K562 (cell line): ENCODE data around the gene TRAPPC2L. TPM values are rescaled to one million over a fixed set of nuclear protein-coding genes. Genes with fewer than 3 reads are reported as not detected.

Experiments
- ATF1 ChIP-seq, 2 experiments: fragments of 450-650 bp in 1 of 2; IDR thresholded peaks; 2 replicates each; pipeline ENCODE4 v1.6.1; 2016; ENCODE audit warnings: missing compliant biosample characterization in 1 of 2, missing genetic modification characterization in 1 of 2
- BMI1 ChIP-seq: fragments of 150-350 bp; IDR thresholded peaks from 2 replicates; pipeline ENCODE4 v1.6.1; 2014; ENCODE audit warnings: low read length
- CGGBP1 ChIP-seq: fragments of 250-450 bp; sonication (Bioruptor Pico); IDR thresholded peaks from 2 replicates; pipeline ENCODE4 v1.9.0; 2021; ENCODE audit warnings: mild to moderate bottlenecking
- FOS ChIP-seq: IDR thresholded peaks from 3 replicates; pipeline ENCODE4 v1.6.1; 2011; ENCODE audit not compliant: insufficient read length; ENCODE audit errors: extremely low read depth
- HCFC1 ChIP-seq: IDR thresholded peaks from 2 replicates; pipeline ENCODE4 v1.6.1; 2012; ENCODE audit warnings: low read depth, low read length, improper control_type of control experiment
- IRF9 ChIP-seq: fragments of 450-650 bp; IDR thresholded peaks from 2 replicates; pipeline ENCODE4 v1.6.1; 2016; ENCODE audit warnings: missing biosample characterization, missing genetic modification characterization
- MNT ChIP-seq, 2 experiments: fragments of 450-650 bp; conservative IDR thresholded peaks; 2 replicates each; pipeline ENCODE4 v1.6.1; 2017; ENCODE audit warnings: mild to moderate bottlenecking in 2 of 2, moderate library complexity in 2 of 2
- PHB ChIP-seq: fragments of 250-450 bp; sonication (Bioruptor Pico); IDR thresholded peaks from 2 replicates; pipeline ENCODE4 v1.5.0; 2021
- POLR2G ChIP-seq: fragments of 200-400 bp; formaldehyde crosslinking; IDR thresholded peaks from 2 replicates; pipeline ENCODE4 v1.6.1; 2017; ENCODE audit warnings: low read depth, mild to moderate bottlenecking, antibody characterized with exemption, low read length, moderate library complexity
- PTBP1 ChIP-seq: fragments of 200-400 bp; formaldehyde crosslinking; IDR thresholded peaks from 2 replicates; pipeline ENCODE4 v1.6.1; 2017; ENCODE audit warnings: low read depth, low read length
- SIN3B ChIP-seq: fragments of 450-650 bp; IDR thresholded peaks from 2 replicates; pipeline ENCODE4 v1.6.1; 2017; ENCODE audit warnings: low read depth, mild to moderate bottlenecking, moderate library complexity
- SRSF7 ChIP-seq: fragments of 200-400 bp; formaldehyde crosslinking; optimal IDR thresholded peaks from 2 replicates; pipeline ENCODE3; 2017; ENCODE audit warnings: mild to moderate bottlenecking, low read depth, low read length
- TAF1 ChIP-seq: IDR thresholded peaks from 2 replicates; pipeline ENCODE4 v1.6.1; 2011; ENCODE audit warnings: mild to moderate bottlenecking, low read length, moderate library complexity; ENCODE audit not compliant: insufficient read depth, control insufficient read depth, severe bottlenecking; ENCODE audit errors: extremely low read depth
- ZNF12 ChIP-seq: sonication (generic); formaldehyde crosslinking; IDR thresholded peaks from 2 replicates; pipeline ENCODE4 v1.4.0; 2020; ENCODE audit warnings: mild to moderate bottlenecking, missing genetic modification reagents
- ZNF217 ChIP-seq: sonication (generic); formaldehyde crosslinking; IDR thresholded peaks from 2 replicates; pipeline ENCODE4 v1.8.0; 2022; ENCODE audit warnings: mild to moderate bottlenecking, missing genetic modification reagents
- ZNF263 ChIP-seq: sonication (generic); formaldehyde crosslinking; IDR thresholded peaks from 2 replicates; pipeline ENCODE4 v1.8.0; 2022; ENCODE audit warnings: mild to moderate bottlenecking, missing genetic modification reagents, borderline replicate concordance
- ZNF324 ChIP-seq: fragments of 250-450 bp; sonication (Bioruptor Pico); IDR thresholded peaks from 2 replicates; pipeline ENCODE4 v1.4.0; 2020; ENCODE audit warnings: mild to moderate bottlenecking
- ZNF76 ChIP-seq: fragments of 250-450 bp; sonication (Bioruptor Pico); IDR thresholded peaks from 2 replicates; pipeline ENCODE4 v1.4.0; 2020; ENCODE audit warnings: mild to moderate bottlenecking, moderate library complexity, borderline replicate concordance
- polyA plus RNA-seq, 8 experiments: library from polyadenylated mRNA; depleted of rRNA in 4 of 8; stranded (reverse) in 5 of 8; unstranded in 3 of 8; fragments of >200 nt; fragmentation: Nextera tagmentation in 2 of 8; fragmentation: Illumina TruSeq in 1 of 8; extraction: Ambion mirVana in 2 of 8; extraction: Trizol in 1 of 8; gene quantifications; 2 replicates each; pipeline versions ENCODE4 v1.2.1 to v1.2.3, GENCODE V29; 2011 to 2014; ENCODE audit warnings: inconsistent platforms in 1 of 8, missing spikeins in 1 of 8
- total RNA-seq, 7 experiments: library from RNA; depleted of rRNA in 6 of 7; stranded (reverse); fragments of >200 nt in 6 of 7; fragmentation: Illumina TruSeq in 2 of 7; extraction: Trizol in 2 of 7; gene quantifications; 2 replicates each; pipeline versions ENCODE4 v1.2.1 to v1.2.3, GENCODE V29; 2011 to 2021; ENCODE audit warnings: low replicate concordance in 1 of 7
- TF ChIP-seq, protein P1 (sequence below), 2 experiments: fragments of 250-450 bp in 1 of 2; fragments of 450-650 bp in 1 of 2; sonication (Bioruptor Pico) in 1 of 2; IDR thresholded peaks; 2 replicates each; pipeline versions ENCODE4 v1.6.1 to v1.8.0; 2016 to 2021; ENCODE audit warnings: mild to moderate bottlenecking in 2 of 2, moderate library complexity in 2 of 2, missing compliant biosample characterization in 1 of 2, missing genetic modification characterization in 1 of 2
- TF ChIP-seq, protein P2 (sequence below): fragments of 250-450 bp; sonication (Bioruptor Pico); IDR thresholded peaks from 2 replicates; pipeline ENCODE4 v1.4.0; 2020; ENCODE audit warnings: mild to moderate bottlenecking

The TRAPPC2L gene
- total and polyA plus RNA-seq, 9 of the 15 experiments (the other 6 are each of a cell fraction or from before 2014, with no cell fraction given): 60.4 to 398 (median 97.5) TPM

DNA sequence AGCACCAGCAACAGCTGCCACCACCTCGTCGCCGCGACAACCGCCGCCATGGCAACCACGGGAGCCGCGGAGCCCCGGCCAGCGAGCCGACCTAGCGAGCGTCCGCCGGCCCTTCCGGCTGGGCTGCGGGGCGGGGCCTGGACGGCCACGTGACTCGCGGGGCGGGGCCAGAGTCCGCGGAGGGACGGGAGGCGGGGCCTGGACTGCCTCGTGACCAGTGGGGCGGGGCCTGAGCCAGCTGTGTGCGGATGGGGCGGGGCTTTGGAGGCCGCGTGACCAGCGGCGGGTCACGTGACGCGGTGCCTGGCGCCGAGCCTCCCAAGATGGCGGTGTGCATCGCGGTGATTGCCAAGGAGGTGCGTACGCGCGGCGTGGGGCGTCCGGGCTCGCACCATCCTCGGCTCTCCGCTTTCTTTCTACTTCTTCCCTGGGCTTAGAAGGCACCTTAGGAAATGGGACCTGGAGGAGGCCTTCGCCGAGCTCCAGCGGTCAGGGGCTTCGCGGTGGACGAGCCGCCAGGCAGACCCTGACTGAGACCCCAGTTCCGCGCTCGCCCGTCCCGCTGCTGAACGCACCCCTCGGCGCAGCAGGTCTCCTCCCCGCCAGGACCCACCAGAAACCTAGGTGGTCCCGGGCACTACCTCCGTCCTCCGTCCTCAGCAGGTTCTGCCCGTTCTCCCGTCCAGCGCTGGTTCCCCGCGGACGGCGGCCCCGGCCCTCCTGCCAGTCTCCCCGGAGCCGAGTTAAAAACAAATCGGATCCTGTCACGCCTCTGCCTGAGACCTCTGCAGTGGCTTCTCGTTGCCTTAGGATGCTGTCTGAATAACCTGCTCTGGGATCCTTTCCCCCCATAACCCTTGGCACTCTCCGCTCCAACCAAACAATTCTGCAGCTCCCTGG lies at the start of gene TRAPPC2L, which contains the start of gene GALNS (continued):
- TF ChIP-seq IRF9 (tag) (no peak), ZNF12 (no peak), CGGBP1 (CRISPR knock-in tag) (no peak), BMI1 (peak; percentile 96), TAF1 (peak; percentile 85), FOS (peak; percentile 89), ATF1 (CRISPR knock-in tag; IDR thresholded peaks at IDR 0.05) (no peak), ATF1 (tag; IDR thresholded peaks at IDR 0.05) (peak; percentile 74), MNT (conservative IDR thresholded peaks at IDR 0.05) (peak; percentile 89 to 94), ZNF263 (CRISPR knock-in tag) (0 out of 2 replicates have a peak, but pooled peaks have one; percentile 28), SRSF7 (no peak), ZNF217 (CRISPR knock-in tag) (no peak), POLR2G (peak; percentile 88), HCFC1 (peak; percentile 68), ZNF324 (CRISPR knock-in tag) (no peak), SIN3B (peak; percentile 98), ZNF76 (CRISPR knock-in tag) (no peak), PHB (peak; percentile 85; the same call in 1 of the 2 replicates), PTBP1 (no peak)
- TF ChIP-seq, protein P1, sequence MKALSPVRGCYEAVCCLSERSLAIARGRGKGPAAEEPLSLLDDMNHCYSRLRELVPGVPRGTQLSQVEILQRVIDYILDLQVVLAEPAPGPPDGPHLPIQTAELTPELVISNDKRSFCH (CRISPR knock-in tag; IDR thresholded peaks at IDR 0.05): no peak
- TF ChIP-seq, protein P1 (tag; IDR thresholded peaks at IDR 0.05): no peak
- TF ChIP-seq, protein P2, sequence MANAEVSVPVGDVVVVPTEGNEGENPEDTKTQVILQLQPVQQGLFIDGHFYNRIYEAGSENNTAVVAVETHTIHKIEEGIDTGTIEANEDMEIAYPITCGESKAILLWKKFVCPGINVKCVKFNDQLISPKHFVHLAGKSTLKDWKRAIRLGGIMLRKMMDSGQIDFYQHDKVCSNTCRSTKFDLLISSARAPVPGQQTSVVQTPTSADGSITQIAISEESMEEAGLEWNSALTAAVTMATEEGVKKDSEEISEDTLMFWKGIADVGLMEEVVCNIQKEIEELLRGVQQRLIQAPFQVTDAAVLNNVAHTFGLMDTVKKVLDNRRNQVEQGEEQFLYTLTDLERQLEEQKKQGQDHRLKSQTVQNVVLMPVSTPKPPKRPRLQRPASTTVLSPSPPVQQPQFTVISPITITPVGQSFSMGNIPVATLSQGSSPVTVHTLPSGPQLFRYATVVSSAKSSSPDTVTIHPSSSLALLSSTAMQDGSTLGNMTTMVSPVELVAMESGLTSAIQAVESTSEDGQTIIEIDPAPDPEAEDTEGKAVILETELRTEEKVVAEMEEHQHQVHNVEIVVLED (CRISPR knock-in tag): 0 out of 2 replicates have a peak, but pooled peaks have one; percentile 44
